ENCODE results near the gene METTL16.

- TF ChIP-seq CTCF (IDR thresholded peaks at IDR 0.05) (no peak), POLR2A (IDR thresholded peaks at IDR 0.05) (no peak), POLR2AphosphoS5 (IDR thresholded peaks at IDR 0.05) (no peak)
These were observed 29.5 kb downstream of the METTL16 start for GRCh38 chr17:2482218-2482617.

Data from prostate gland (tissue), 2 donors.